Hematopoietic multipotent progenitor cell treated with erythropoietin and hydrocortisone succinate and interleukin-3 and kit ligand, for 4 days (in vitro differentiated cells): ENCODE data around the gene IL27RA.
"Not testable (repeated sequence)": the region's sequence is repeated elsewhere in the genome, so short reads cannot be mapped to it uniquely, and the experiment has no call there.

ENCODE experiments used
- DNase-seq: peaks from one replicate; pipeline ENCODE4 v3.0.0-alpha.2; 2015

The IL27RA gene

GRCh38 chr19:14000691-14001375 lies 30.7 kb upstream of the IL27RA start:
- DNase-seq = no peak

- DNase-seq = no peak
These were observed 28.9 kb upstream of the IL27RA start for GRCh38 chr19:14002571-14003250.

GRCh38 chr19:14003251-14004055 lies 28.1 kb upstream of the IL27RA start:
- DNase-seq = peak; percentile 51

GRCh38 chr19:14004619-14005348 lies 26.8 kb upstream of the IL27RA start:
- DNase-seq = peak; percentile 79

GRCh38 chr19:14005349-14006084 lies 26.0 kb upstream of the IL27RA start:
- DNase-seq = peak; percentile 95

GRCh38 chr19:14006085-14006765 lies 25.3 kb upstream of the IL27RA start, which contains the start of gene RFX1:
TSS of gene RFX1 (minus strand) at chr19:14006320. CDS start at chr19:13993843, 12,477 bp downstream.
- DNase-seq = peak; percentile 100

GRCh38 chr19:14006766-14007562 lies 24.6 kb upstream of the IL27RA start:
- peak; percentile 93 for DNase-seq

- no peak for DNase-seq
These were observed 19.1 kb upstream of the IL27RA start for GRCh38 chr19:14012378-14012915.

- DNase-seq = peak; percentile 92
These were observed 16.0 kb upstream of the IL27RA start for GRCh38 chr19:14015524-14016035.

GRCh38 chr19:14019100-14019499 lies 12.5 kb upstream of the IL27RA start:
- no peak for DNase-seq

- not testable (repeated sequence) for DNase-seq
These were observed 11.8 kb upstream of the IL27RA start for GRCh38 chr19:14019739-14020138.

GRCh38 chr19:14021474-14021873 lies 10.1 kb upstream of the IL27RA start:
- no peak for DNase-seq

GRCh38 chr19:14022469-14022868 lies 9.1 kb upstream of the IL27RA start:
- DNase-seq = no peak

- peak; percentile 93 for DNase-seq
These were observed 7.9 kb upstream of the IL27RA start for GRCh38 chr19:14023404-14024235.

- DNase-seq = not testable (repeated sequence)
These were observed 4.8 kb upstream of the IL27RA start for GRCh38 chr19:14026652-14027192.

GRCh38 chr19:14027856-14028450 lies 3.6 kb upstream of the IL27RA start, which contains the start of gene RLN3:
TSS of gene RLN3 (plus strand) at chr19:14028148. CDS start at chr19:14028205, 57 bp downstream.
- no peak for DNase-seq

- no peak for DNase-seq
These were observed 2.7 kb upstream of the IL27RA start for GRCh38 chr19:14028901-14029300.
